Esophagus muscularis mucosa (tissue), 3 donors: Measurements from ENCODE around the gene TMEM141.

Source experiments
- CTCF ChIP-seq, 3 experiments: fragments of 200-600 bp in 2 of 3; fragments of 450-650 bp in 1 of 3; sonication (generic) in 2 of 3; IDR thresholded peaks; one replicate each; pipeline ENCODE4 v1.5.1; 2017 to 2019; ENCODE audit warnings: antibody characterized with exemption in 3 of 3, mild to moderate bottlenecking in 2 of 3, moderate library complexity in 1 of 3
- POLR2AphosphoS5 ChIP-seq, 2 donors: sonication (generic); formaldehyde crosslinking; IDR thresholded peaks; one replicate each; pipeline ENCODE4 v1.6.1; 2017; ENCODE audit warnings: antibody characterized with exemption in 2 of 2

DNA sequence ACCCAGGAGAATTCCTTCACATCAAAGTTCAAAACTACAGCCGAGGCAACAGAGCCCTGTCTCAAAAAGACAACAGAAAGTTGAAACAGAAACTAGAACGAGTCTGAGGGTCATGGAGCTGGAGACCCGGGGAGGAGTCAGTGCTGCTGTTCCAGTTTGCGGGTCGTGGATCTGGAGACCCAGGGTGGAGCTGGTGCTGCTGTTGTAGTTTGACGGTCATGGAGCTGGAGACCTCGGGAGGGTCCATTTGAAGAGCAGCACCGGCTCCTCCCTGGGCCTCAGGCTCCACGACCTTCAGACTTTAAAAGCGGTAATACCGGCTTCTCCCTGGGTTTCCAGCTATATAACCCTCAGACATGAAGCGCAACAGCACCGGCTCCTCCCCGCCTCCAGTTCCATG, 13.8 kb upstream of the TMEM141 start:
- no peak for TF ChIP-seq CTCF (IDR thresholded peaks at IDR 0.05)
- no peak for TF ChIP-seq POLR2AphosphoS5 (IDR thresholded peaks at IDR 0.05)
